GM06990 (cell line): ENCODE measurements around the gene TGFBRAP1.

Source experiments
- DNase-seq: peaks from one replicate; pipeline ENCODE4 v3.0.0-alpha.2; 2011; ENCODE audit not compliant: insufficient read length; ENCODE audit errors: extremely low read depth
- H3K27me3 ChIP-seq: replicated peaks from 2 replicates; pipeline ENCODE4 v1.6.0; 2011; ENCODE audit warnings: low read length; ENCODE audit not compliant: control insufficient read depth, insufficient read depth
- H3K36me3 ChIP-seq: 2 replicates; pipeline ENCODE4 v1.5.1; 2011; ENCODE audit warnings: low read length; ENCODE audit not compliant: control insufficient read depth, insufficient read depth
- H3K4me3 ChIP-seq: replicated peaks from 2 replicates; pipeline ENCODE4 v1.5.1; 2011; ENCODE audit warnings: low read depth, mild to moderate bottlenecking, control low read depth, low read length
- TF ChIP-seq, protein P1 (sequence below): IDR thresholded peaks from 2 replicates; pipeline ENCODE4 v1.5.1; 2011; ENCODE audit warnings: low read length, control low read depth, mild to moderate bottlenecking, inconsistent platforms; ENCODE audit not compliant: insufficient read depth, poor library complexity, severe bottlenecking

TGFBRAP1 gene

DNA sequence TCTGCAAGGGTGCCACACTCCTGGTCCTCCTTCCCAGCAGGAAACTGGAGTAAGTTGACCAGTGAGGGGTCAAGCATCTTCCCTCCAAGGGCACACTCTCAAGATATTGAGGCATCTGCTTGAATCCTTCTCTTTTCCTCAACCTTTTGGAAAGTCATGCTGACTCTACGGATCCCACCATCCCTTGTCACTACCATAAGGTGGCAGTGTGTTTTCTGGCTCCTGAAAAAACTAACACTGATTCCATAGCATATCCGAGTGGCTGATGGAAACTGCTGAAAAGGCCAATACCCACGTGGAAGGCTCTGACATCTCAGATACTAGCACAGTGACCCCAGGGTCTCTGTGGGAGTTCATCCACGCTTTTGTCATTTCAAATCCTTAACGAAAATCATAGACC is 50.9 kb downstream of the TGFBRAP1 start:
- DNase-seq = no peak
- no peaks in the 10 kb centered on the region for H3K27me3 ChIP-seq
- H3K36me3 ChIP-seq = peaks cover 25% of the 10 kb centered on the region
- no peak overlapping the region for H3K4me3 ChIP-seq
- TF ChIP-seq, protein P1, sequence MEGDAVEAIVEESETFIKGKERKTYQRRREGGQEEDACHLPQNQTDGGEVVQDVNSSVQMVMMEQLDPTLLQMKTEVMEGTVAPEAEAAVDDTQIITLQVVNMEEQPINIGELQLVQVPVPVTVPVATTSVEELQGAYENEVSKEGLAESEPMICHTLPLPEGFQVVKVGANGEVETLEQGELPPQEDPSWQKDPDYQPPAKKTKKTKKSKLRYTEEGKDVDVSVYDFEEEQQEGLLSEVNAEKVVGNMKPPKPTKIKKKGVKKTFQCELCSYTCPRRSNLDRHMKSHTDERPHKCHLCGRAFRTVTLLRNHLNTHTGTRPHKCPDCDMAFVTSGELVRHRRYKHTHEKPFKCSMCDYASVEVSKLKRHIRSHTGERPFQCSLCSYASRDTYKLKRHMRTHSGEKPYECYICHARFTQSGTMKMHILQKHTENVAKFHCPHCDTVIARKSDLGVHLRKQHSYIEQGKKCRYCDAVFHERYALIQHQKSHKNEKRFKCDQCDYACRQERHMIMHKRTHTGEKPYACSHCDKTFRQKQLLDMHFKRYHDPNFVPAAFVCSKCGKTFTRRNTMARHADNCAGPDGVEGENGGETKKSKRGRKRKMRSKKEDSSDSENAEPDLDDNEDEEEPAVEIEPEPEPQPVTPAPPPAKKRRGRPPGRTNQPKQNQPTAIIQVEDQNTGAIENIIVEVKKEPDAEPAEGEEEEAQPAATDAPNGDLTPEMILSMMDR = no peak

DNA sequence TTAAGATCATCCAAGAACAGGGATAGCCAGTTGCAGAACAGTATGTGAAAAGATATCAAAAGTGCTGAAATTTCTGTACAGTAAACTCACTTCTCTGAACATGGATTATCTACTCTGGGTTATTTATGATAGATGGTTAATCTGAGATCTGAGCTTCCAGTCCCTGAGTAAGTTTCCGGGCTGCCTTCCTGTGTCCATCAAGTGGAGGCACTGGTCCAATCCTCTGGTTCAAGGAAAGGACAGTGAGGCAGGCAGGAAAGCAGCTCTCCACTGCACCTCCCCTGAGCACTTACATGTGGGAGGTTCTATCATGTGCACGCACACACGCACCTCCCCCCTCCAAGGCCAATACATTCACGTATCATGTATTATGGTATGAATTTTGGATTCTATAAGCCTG is 55.5 kb downstream of the TGFBRAP1 start:
- no peak for DNase-seq
- peaks cover 24% of the 10 kb centered on the region for H3K36me3 ChIP-seq
- no peaks in the 10 kb centered on the region for H3K27me3 ChIP-seq
- H3K4me3 ChIP-seq = no peak overlapping the region
- TF ChIP-seq, protein P1 = no peak

DNA sequence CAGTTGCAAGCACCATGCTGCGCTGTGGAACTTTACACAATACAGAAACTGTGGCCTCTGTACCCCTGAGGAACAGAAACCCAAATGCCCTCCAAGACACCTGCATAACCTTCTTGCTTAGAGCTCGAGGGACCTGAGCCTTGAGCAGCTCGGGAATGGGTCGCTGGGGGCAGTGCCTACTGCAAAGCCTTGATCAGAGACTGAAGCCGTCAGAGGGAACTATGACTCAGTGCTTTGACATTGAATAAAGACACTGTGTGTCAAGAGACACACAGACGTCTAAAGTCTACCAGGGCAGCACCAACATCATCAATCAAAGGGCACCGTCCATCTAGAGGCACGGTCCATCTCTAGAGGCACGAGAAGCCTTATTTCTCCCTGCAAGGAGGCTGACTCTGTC is 57.4 kb downstream of the TGFBRAP1 start:
- no peak overlapping the region for H3K4me3 ChIP-seq
- no peaks in the 10 kb centered on the region for H3K27me3 ChIP-seq
- TF ChIP-seq, protein P1 = no peak
- no peak for DNase-seq
- H3K36me3 ChIP-seq = peaks cover 33% of the 10 kb centered on the region

DNA sequence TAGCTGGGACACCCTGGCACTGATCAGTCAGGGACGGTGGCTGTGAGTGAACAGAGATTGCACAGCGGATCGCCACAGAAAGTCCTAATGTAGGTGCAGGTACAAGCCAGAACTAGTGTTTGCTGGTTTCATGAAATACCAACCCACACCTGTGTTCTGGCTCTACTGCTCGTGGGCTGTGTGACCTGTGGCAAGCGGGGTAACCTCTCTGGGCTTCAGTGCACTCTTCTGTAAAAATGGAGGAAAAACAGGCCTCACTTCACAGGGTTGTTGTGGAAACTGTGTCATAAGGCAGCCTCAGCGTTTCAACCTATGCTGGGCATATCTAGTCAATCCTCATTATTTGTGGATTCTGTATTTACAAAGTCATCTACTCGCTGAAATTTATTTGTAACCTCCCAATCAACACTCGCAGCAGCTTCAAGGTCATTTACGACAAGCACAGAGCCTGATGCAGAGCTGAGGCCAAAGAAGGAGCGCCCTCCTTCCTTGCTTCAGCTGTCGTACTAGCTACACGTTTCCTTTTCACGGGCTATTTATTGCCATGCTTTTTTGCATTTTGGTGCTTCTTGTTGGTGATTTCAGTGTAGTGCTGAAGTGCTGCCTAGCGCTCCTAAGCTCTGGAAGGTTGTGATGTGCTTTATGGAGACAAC is 58.0 kb downstream of the TGFBRAP1 start:
- TF ChIP-seq, protein P1 = no peak
- Histone ChIP-seq H3K4me3 (no peak overlapping the region), H3K36me3 (peaks cover 34% of the 10 kb centered on the region), H3K27me3 (no peaks in the 10 kb centered on the region)
- no peak for DNase-seq

DNA sequence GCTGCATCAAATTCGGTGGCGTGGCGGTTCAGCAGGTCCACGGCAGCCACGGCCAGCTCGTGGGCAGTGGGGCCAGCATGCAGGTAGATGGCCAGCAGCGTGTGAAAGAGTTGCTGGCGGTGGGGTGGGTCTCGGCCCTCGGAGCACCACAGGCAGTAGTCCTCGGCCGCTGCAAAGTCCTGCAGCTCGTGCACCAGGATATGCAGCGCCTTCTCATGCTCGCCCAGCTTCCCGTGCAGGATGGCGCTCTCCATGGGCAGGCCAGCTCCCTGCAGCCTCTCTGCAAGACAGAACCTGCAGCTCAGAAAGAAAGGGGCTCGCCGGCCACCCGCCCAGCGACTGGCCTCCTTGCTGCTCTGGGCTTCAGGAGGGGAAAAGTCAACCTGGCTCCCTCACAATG is 60.1 kb downstream of the TGFBRAP1 start:
- DNase-seq = no peak
- H3K27me3 ChIP-seq = no peaks in the 10 kb centered on the region
- H3K36me3 ChIP-seq = peaks cover 32% of the 10 kb centered on the region
- TF ChIP-seq, protein P1 = no peak
- H3K4me3 ChIP-seq = no peak overlapping the region

DNA sequence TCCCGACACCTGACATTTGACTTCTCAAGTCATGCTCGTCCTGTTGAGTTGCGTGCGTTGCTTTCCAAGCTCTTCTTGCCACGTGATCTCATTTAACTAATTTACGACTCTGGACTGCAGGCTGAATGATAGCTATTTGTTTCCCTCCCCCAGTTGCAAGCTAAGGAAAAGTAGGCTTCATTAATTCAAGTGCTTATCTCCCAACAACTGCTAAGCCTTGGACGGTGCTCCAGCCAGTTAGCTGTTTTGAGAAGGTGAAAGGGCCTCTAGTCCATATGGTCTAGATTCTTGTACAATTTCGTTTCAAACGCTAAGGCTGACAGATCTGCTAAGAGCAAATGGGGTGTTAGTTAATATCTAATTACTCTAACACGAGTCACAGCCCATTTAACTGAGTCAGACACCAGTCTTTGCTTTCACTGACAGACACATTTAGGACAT is 66.9 kb downstream of the TGFBRAP1 start:
- no peaks in the 10 kb centered on the region for H3K27me3 ChIP-seq
- H3K36me3 ChIP-seq = peaks cover 9% of the 10 kb centered on the region
- TF ChIP-seq, protein P1 = no peak
- H3K4me3 ChIP-seq = no peak overlapping the region
- DNase-seq = no peak
